Esophagus muscularis mucosa (tissue), 4 donors: ENCODE measurements around the gene DOCK4. TPM values are rescaled to one million over a fixed set of nuclear protein-coding genes. Genes with fewer than 3 reads are reported as not detected.

Experiments used
- DNase-seq: peaks from one replicate; pipeline ENCODE4 v3.0.0-alpha.2; 2017; ENCODE audit errors: extremely low spot score
- H3K27ac ChIP-seq, 4 donors: fragments of 200-600 bp; sonication (generic); replicated peaks in 1 of 4; 1 replicate in 3 of 4; 2 replicates in 1 of 4; pipeline ENCODE4 v1.5.1; 2016 to 2019; ENCODE audit warnings: mild to moderate bottlenecking in 1 of 4
- H3K27me3 ChIP-seq, 4 donors: fragments of 200-600 bp; sonication (generic); one replicate each; pipeline versions ENCODE4 v1.5.1 to v1.6.0; 2016 to 2019
- H3K36me3 ChIP-seq, 4 donors: fragments of 200-600 bp; sonication (generic); one replicate each; pipeline ENCODE4 v1.5.1; 2016 to 2019
- H3K4me1 ChIP-seq, 4 donors: fragments of 200-600 bp; sonication (generic); one replicate each; pipeline ENCODE4 v1.5.1; 2016 to 2019
- H3K4me3 ChIP-seq, 4 donors: fragments of 200-600 bp; sonication (generic); 1 replicate in 2 of 4; 2 replicates in 2 of 4; pipeline ENCODE4 v1.5.1; 2016 to 2019; ENCODE audit warnings: mild to moderate bottlenecking in 4 of 4, moderate library complexity in 1 of 4
- H3K9me3 ChIP-seq, 4 donors: fragments of 200-600 bp; sonication (generic); 1 replicate in 3 of 4; 2 replicates in 1 of 4; pipeline ENCODE4 v1.5.1; 2016 to 2019
- EP300 ChIP-seq: sonication (generic); formaldehyde crosslinking; IDR thresholded peaks from one replicate; pipeline ENCODE4 v1.6.1; 2017; ENCODE audit warnings: antibody characterized with exemption
- POLR2A ChIP-seq: fragments of 450-650 bp; IDR thresholded peaks from one replicate; pipeline ENCODE4 v1.6.1; 2017; ENCODE audit warnings: antibody characterized with exemption, moderate library complexity, mild to moderate bottlenecking, low read depth
- POLR2AphosphoS5 ChIP-seq, 2 donors: sonication (generic); formaldehyde crosslinking; IDR thresholded peaks; one replicate each; pipeline ENCODE4 v1.6.1; 2017; ENCODE audit warnings: antibody characterized with exemption in 2 of 2
- WGBS: methylation state at CpG from one replicate; pipeline ENCODE4 v1.1.5; 2018; 5-methylcytosine and 5-hydroxymethylcytosine counted together
- intact Hi-C: fragments of 100-400 bp; cut with DNase I; formaldehyde crosslinking; loops from one replicate; pipeline ENCODE4 v1.15.1; 2023
- total RNA-seq, 4 donors: library from RNA; depleted of rRNA; stranded (reverse); fragments of >200 nt; gene quantifications; one replicate each; pipeline versions ENCODE4 v1.1.0 to v1.2.1, GENCODE V29; 2016
- TF ChIP-seq, protein P1 (sequence below), 3 experiments: fragments of 200-600 bp in 2 of 3; fragments of 450-650 bp in 1 of 3; sonication (generic) in 2 of 3; IDR thresholded peaks; one replicate each; pipeline ENCODE4 v1.5.1; 2017 to 2019; ENCODE audit warnings: antibody characterized with exemption in 3 of 3, mild to moderate bottlenecking in 2 of 3, moderate library complexity in 1 of 3

DOCK4 gene
- total RNA-seq, 4 donors from 2014 or later: 14.0 to 25.3 (median 18.8) TPM

DNA sequence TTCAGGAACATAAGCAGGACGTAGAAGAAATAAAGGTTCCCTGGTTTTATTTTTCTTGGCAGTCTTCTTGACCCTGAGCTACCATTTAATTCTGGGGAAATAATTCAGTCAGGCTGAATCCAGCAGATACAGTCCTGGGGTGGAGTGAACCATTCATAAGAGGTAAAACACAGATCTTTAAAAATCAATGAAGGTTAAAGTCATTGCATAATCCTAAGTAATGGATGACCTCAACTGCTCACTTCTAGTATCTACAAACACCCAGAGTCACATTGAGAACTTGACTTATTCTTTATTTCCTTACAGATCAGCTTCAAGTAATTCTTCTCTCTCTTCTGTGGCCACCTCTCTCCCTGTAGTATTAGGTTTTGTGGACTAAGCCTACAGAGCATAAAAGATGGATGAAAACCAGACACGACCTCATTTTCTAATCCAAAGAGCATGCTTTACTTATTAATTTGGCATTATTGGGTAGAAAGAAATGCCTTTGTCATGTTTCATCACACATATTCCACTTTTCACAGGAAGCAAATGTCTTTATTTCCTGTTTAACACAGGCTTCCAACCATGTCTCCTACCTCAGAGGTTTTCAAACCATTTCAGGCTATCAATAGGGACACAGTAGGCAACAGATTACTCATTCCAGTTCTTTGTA is 461.6 kb downstream of the DOCK4 start:
- DNase-seq: no peak
- no peak for TF ChIP-seq POLR2A
- TF ChIP-seq, protein P1, sequence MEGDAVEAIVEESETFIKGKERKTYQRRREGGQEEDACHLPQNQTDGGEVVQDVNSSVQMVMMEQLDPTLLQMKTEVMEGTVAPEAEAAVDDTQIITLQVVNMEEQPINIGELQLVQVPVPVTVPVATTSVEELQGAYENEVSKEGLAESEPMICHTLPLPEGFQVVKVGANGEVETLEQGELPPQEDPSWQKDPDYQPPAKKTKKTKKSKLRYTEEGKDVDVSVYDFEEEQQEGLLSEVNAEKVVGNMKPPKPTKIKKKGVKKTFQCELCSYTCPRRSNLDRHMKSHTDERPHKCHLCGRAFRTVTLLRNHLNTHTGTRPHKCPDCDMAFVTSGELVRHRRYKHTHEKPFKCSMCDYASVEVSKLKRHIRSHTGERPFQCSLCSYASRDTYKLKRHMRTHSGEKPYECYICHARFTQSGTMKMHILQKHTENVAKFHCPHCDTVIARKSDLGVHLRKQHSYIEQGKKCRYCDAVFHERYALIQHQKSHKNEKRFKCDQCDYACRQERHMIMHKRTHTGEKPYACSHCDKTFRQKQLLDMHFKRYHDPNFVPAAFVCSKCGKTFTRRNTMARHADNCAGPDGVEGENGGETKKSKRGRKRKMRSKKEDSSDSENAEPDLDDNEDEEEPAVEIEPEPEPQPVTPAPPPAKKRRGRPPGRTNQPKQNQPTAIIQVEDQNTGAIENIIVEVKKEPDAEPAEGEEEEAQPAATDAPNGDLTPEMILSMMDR (IDR thresholded peaks at IDR 0.05): no peak
- TF ChIP-seq POLR2AphosphoS5 (IDR thresholded peaks at IDR 0.05): no peak
- TF ChIP-seq EP300: no peak
- 56% methylated on average over 2 of the region's 2 CpGs for WGBS

DNA sequence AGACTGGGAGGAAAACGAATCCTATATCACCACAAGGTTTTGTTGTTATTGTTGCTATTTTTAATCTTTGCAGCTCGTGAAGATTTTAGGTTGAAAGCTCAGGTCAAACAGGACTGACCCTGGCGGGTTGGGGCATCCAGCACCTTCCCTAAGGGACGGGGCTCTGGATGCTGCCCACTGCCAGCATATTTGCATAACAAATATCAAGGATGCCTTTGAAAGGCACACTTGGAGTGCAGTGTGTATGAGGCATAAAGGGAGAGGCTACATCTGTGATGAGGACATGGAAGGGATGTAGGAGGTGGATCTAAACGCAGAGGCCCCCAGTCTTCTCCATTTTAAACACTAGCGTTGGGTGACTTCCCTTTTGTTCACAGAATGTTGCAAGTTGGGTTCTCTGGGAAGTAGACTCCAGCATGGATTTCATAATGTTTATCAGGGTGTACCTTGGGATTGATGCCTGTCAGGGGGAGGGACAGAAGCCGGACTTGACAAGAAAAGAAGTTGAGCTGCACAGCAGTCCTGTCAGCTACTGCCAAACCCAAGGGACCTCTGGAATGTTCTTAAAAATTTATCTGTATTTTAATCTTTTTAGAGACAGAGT is 462.9 kb downstream of the DOCK4 start:
- Histone ChIP-seq H3K36me3 (peaks cover 0 to 42% (median 21%) of the 10 kb centered on the region in 4 donors), H3K4me3 (no peak overlapping the region), H3K4me1 (no peaks in the 10 kb centered on the region), H3K27me3 (no peaks in the 10 kb centered on the region), H3K27ac (no peak overlapping the region), H3K9me3 (no peaks in the 10 kb centered on the region)
- intact Hi-C loops: loop anchor here (5.0 kb wide), 1 partner anchor 754 kb away; no protein-coding TSS in a partner anchor
- DNase-seq: no peak
- 91% methylated on average over 7 of the region's 7 CpGs for WGBS
- TF ChIP-seq, protein P1 (IDR thresholded peaks at IDR 0.05): no peak
- no peak for TF ChIP-seq POLR2AphosphoS5 (IDR thresholded peaks at IDR 0.05)
- TF ChIP-seq POLR2A: no peak
- no peak for TF ChIP-seq EP300

More for the DNA sequence above, 461.6 kb downstream of the DOCK4 start:
- Histone ChIP-seq H3K36me3 (peaks cover 0 to 29% (median 13%) of the 10 kb centered on the region in 4 donors), H3K9me3 (no peaks in the 10 kb centered on the region), H3K27ac (no peak overlapping the region), H3K27me3 (no peaks in the 10 kb centered on the region), H3K4me1 (no peaks in the 10 kb centered on the region), H3K4me3 (no peak overlapping the region)
- intact Hi-C loops: loop anchor here (5.0 kb wide), 1 partner anchor 753 kb away; no protein-coding TSS in a partner anchor

DNA sequence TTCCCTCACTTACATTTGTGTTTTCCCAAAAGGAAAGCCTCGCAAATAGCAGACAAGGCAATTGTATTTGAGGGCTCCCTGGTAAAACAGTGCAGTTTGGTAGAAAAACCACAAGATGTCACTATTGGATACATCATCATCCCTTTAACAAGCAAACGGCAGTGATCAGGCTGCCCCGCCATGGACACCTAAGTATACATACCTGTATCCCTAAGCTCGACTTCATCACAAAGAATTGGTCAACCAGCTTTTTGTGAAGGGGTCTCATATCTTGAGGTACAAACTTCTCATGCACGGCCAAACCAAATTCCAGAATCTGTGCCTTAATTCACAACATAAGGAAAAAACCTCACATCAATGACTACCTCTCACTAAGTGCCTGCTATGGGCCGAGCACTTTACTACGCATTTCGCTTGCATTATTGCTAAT is 464.4 kb downstream of the DOCK4 start:
- DNase-seq: no peak
- no peak for TF ChIP-seq EP300
- TF ChIP-seq, protein P1 (IDR thresholded peaks at IDR 0.05): peak; percentile 65 to 74 (median 65)
- no peak for TF ChIP-seq POLR2AphosphoS5 (IDR thresholded peaks at IDR 0.05)
- Histone ChIP-seq H3K27ac (no peak overlapping the region), H3K36me3 (peaks cover 0 to 45% (median 24%) of the 10 kb centered on the region in 4 donors), H3K27me3 (no peaks in the 10 kb centered on the region), H3K4me3 (no peak overlapping the region), H3K4me1 (no peaks in the 10 kb centered on the region), H3K9me3 (no peaks in the 10 kb centered on the region)
- 40% methylated on average over 8 of the region's 8 CpGs for WGBS
- intact Hi-C loops: loop anchor here (5.0 kb wide), 1 partner anchor 755 kb away; no protein-coding TSS in a partner anchor

DNA sequence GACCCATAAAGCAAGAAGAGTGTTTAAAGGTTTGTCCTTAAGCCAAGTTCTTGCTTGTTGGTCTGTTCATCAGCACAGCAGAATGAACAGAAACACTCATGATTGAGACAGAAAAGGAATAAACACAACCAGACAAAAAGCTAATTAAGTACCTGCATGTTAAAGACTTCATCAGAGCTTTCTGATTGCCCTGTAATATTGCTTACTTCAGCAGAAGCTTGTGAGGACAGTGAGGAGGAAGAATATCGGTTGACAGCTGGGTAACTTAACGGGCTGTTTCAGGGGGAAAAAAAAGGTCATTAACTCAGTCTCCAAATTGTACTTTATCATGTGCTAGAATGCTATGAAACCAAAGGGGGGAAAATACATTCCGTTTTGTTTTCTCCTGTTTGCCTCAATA is 465.3 kb downstream of the DOCK4 start:
- H3K27me3 ChIP-seq: no peaks in the 10 kb centered on the region
- intact Hi-C loops: loop anchor here (5.0 kb wide), 1 partner anchor 756 kb away; no protein-coding TSS in a partner anchor
- H3K27ac ChIP-seq: no peak overlapping the region
- H3K4me1 ChIP-seq: no peaks in the 10 kb centered on the region
- WGBS: 89% methylated on average over 3 of the region's 3 CpGs
- TF ChIP-seq POLR2A (no peak), EP300 (no peak), POLR2AphosphoS5 (IDR thresholded peaks at IDR 0.05) (no peak)
- TF ChIP-seq, protein P1 (IDR thresholded peaks at IDR 0.05): no peak
- H3K4me3 ChIP-seq: no peak overlapping the region
- H3K36me3 ChIP-seq: peaks cover 0 to 39% (median 20%) of the 10 kb centered on the region in 4 donors
- no peak for DNase-seq
- no peaks in the 10 kb centered on the region for H3K9me3 ChIP-seq
